Esophagus squamous epithelium (tissue), 5 donors: Measurements from ENCODE around the gene ITGB3BP. TPM values are rescaled to one million over a fixed set of nuclear protein-coding genes. Genes with fewer than 3 reads are reported as not detected.

Experiments used
- DNase-seq: peaks from one replicate; lab custom pipeline; 2025; lab: John Stamatoyannopoulos, UW
- H3K27ac ChIP-seq, 4 donors: fragments of 200-600 bp; sonication (generic); one replicate each; pipeline ENCODE4 v1.5.1; 2016 to 2019; ENCODE audit warnings: mild to moderate bottlenecking in 1 of 4
- H3K27me3 ChIP-seq, 4 donors: fragments of 200-600 bp; sonication (generic); 1 replicate in 3 of 4; 2 replicates in 1 of 4; pipeline versions ENCODE4 v1.5.1 to v1.6.0; 2017 to 2021; ENCODE audit warnings: antibody characterized with exemption in 1 of 4
- H3K36me3 ChIP-seq, 3 donors: fragments of 200-600 bp; sonication (generic); one replicate each; pipeline ENCODE4 v1.5.1; 2016 to 2019
- H3K4me1 ChIP-seq, 3 donors: fragments of 200-600 bp; sonication (generic); one replicate each; pipeline ENCODE4 v1.5.1; 2017 to 2019
- H3K4me3 ChIP-seq, 4 donors: fragments of 200-600 bp; sonication (generic); 1 replicate in 3 of 4; 2 replicates in 1 of 4; pipeline ENCODE4 v1.5.1; 2016 to 2019; ENCODE audit warnings: mild to moderate bottlenecking in 2 of 4, moderate library complexity in 1 of 4
- H3K9me3 ChIP-seq, 3 donors: fragments of 200-600 bp; sonication (generic); one replicate each; pipeline ENCODE4 v1.5.1; 2016 to 2019
- CTCF ChIP-seq, 6 experiments: fragments of 450-650 bp in 4 of 6; fragments of 200-600 bp in 2 of 6; sonication (generic) in 2 of 6; IDR thresholded peaks; one replicate each; pipeline ENCODE4 v1.5.1; 2016 to 2019; ENCODE audit warnings: antibody characterized with exemption in 6 of 6, mild to moderate bottlenecking in 4 of 6, moderate library complexity in 4 of 6
- POLR2A ChIP-seq, 4 donors: fragments of 450-650 bp; IDR thresholded peaks; one replicate each; pipeline ENCODE4 v1.6.1; 2017; ENCODE audit warnings: antibody characterized with exemption in 4 of 4, mild to moderate bottlenecking in 4 of 4, moderate library complexity in 3 of 4
- WGBS, 2 donors: methylation state at CpG; one replicate each; pipeline ENCODE4 v1.1.5; 2018; 5-methylcytosine and 5-hydroxymethylcytosine counted together
- intact Hi-C: fragments of 100-400 bp; cut with DNase I; formaldehyde crosslinking; loops from one replicate; pipeline ENCODE4 v1.15.0; 2022
- total RNA-seq, 4 donors: library from RNA; depleted of rRNA; stranded (reverse); fragments of >200 nt; gene quantifications; one replicate each; pipeline ENCODE4 v1.1.0, GENCODE V29; 2016
- donor health status: DM: yes; HTN: yes; CAD: no.

ITGB3BP gene
- total RNA-seq, 4 donors from 2014 or later = 7.3 to 22.3 (median 12.7) TPM

DNA sequence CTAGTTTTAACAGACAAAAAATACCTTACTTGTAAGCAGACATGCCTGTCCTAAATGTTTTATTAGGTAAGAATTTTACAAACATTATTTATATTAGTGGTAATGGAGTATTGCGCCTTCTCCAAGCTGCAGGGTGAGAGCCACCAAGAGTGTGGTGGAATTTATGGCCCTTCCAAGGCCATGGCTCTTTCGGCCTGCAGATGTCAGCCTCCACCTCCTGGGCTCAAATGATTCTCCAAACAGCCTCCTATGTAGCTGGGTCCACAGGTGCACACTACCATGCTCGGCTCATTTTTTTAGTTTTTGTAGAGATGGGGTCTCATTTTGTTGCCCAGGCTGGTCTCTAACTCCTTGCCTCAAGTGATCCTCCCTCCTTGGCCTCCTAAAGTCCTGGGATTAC, 56.3 kb downstream of the ITGB3BP start:
- DNase-seq = no peak
- Histone ChIP-seq H3K4me3 (no peak overlapping the region), H3K27ac (no peak overlapping the region), H3K27me3 (no peaks in the 10 kb centered on the region), H3K4me1 (no peaks in the 10 kb centered on the region), H3K9me3 (peaks cover 0 to 7% (median 1%) of the 10 kb centered on the region in 3 donors), H3K36me3 (no peaks in the 10 kb centered on the region)
- intact Hi-C loops = no loop called here
- no peak for TF ChIP-seq POLR2A (IDR thresholded peaks at IDR 0.05)
- no peak for TF ChIP-seq CTCF (IDR thresholded peaks at IDR 0.05)
- WGBS, 2 donors = 89 to 97% methylated on average over 3 of the region's 3 CpGs

DNA sequence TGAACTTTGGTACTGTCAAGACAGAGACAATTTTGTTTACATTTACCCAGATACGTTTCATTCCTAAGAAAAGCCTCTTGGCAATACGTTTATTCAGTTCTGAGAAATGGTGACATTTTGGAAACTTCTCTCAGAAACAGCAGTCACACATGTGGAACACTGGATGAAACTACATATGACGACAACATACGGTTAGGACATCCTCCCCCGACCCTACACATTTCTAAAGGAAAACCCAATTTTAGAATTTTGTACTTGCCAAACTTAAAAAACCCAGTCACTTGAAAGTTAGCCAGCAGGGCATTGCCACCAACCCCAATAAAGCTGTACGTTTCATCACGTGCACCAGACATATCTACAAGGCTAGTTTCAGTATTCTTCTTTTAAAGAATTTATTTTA, 56.8 kb downstream of the ITGB3BP start:
- no peaks in the 10 kb centered on the region for H3K27me3 ChIP-seq
- WGBS, 2 donors = 70 to 82% methylated on average over 7 of the region's 7 CpGs
- H3K27ac ChIP-seq = no peak overlapping the region
- TF ChIP-seq POLR2A (IDR thresholded peaks at IDR 0.05) = no peak
- TF ChIP-seq CTCF (IDR thresholded peaks at IDR 0.05) = no peak
- H3K36me3 ChIP-seq = no peaks in the 10 kb centered on the region
- H3K4me3 ChIP-seq = no peak overlapping the region
- H3K4me1 ChIP-seq = no peaks in the 10 kb centered on the region
- intact Hi-C loops = no loop called here
- DNase-seq = no peak
- H3K9me3 ChIP-seq = peaks cover 0 to 12% (median 4%) of the 10 kb centered on the region in 3 donors

GRCh38 chr1:63463248-63463647, 59.8 kb downstream of the ITGB3BP start:
- TF ChIP-seq CTCF (IDR thresholded peaks at IDR 0.05) (no peak), POLR2A (IDR thresholded peaks at IDR 0.05) (no peak)
- Histone ChIP-seq H3K4me1 (no peaks in the 10 kb centered on the region), H3K4me3 (no peak overlapping the region), H3K27ac (no peak overlapping the region), H3K27me3 (no peaks in the 10 kb centered on the region), H3K9me3 (peaks cover 0 to 12% (median 4%) of the 10 kb centered on the region in 3 donors), H3K36me3 (no peaks in the 10 kb centered on the region)
- DNase-seq = no peak
- intact Hi-C loops = no loop called here
- 67 to 76% methylated on average over 3 of the region's 3 CpGs for WGBS, 2 donors

GRCh38 chr1:63461661-63462230, 61.3 kb downstream of the ITGB3BP start:
- 100% methylated on average over 1 of the region's 1 CpG for WGBS, 2 donors
- H3K4me1 ChIP-seq = no peaks in the 10 kb centered on the region

DNA sequence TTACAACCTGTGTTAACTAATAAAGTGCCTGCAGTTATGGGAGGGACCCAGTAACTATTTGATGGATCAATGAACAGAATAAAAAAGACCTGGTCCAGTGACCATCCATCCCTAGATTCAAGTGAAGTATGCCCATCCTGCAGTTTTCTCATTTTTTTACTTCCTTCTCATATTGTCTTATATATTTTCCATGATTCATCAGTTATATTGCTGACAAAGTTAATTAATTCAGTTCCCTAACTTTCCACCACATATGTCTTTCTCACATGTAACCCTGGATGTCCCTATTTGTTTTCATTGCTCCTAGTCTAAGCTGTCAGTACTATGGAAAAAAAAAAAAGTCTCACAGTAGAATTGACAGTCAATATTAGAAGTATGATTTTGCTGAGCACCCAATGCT, 64.3 kb downstream of the ITGB3BP start:
- DNase-seq = no peak
- TF ChIP-seq POLR2A (IDR thresholded peaks at IDR 0.05) (no peak), CTCF (IDR thresholded peaks at IDR 0.05) (no peak)
- Histone ChIP-seq H3K27me3 (no peaks in the 10 kb centered on the region), H3K4me3 (no peak overlapping the region), H3K9me3 (peaks cover 0 to 12% (median 4%) of the 10 kb centered on the region in 3 donors), H3K4me1 (no peaks in the 10 kb centered on the region), H3K36me3 (no peaks in the 10 kb centered on the region), H3K27ac (no peak overlapping the region)
- intact Hi-C loops = no loop called here

More at GRCh38 chr1:63461661-63462230, 61.3 kb downstream of the ITGB3BP start:
- H3K27ac ChIP-seq = no peak overlapping the region
- H3K4me3 ChIP-seq = no peak overlapping the region
- no peaks in the 10 kb centered on the region for H3K27me3 ChIP-seq
- TF ChIP-seq CTCF (IDR thresholded peaks at IDR 0.05) (no peak), POLR2A (IDR thresholded peaks at IDR 0.05) (no peak)
- DNase-seq = no peak
- peaks cover 0 to 12% (median 4%) of the 10 kb centered on the region in 3 donors for H3K9me3 ChIP-seq
- no peaks in the 10 kb centered on the region for H3K36me3 ChIP-seq
- intact Hi-C loops = no loop called here
